Effector memory CD8-positive, alpha-beta T cell (primary cell): ENCODE data around the gene GAS2.

ENCODE experiments used
- ATAC-seq: fragments of 150-1000 bp; cut with Tn5 transposase; replicated peaks from 2 replicates; pipeline ENCODE4 v1.10.0; 2021; ENCODE audit warnings: mild to moderate bottlenecking, moderate library complexity
- DNase-seq, 3 experiments: peaks; one replicate each; pipeline ENCODE4 v3.0.0; 2021
- H3K27ac Mint-ChIP-seq, 2 donors: one replicate each; pipeline ENCODE4 v1.8.0; 2022; ENCODE audit warnings: mild to moderate bottlenecking in 2 of 2, mixed read lengths in 2 of 2, moderate library complexity in 2 of 2
- H3K27me3 Mint-ChIP-seq, 2 donors: one replicate each; pipeline ENCODE4 v1.8.0; 2022; ENCODE audit warnings: mixed read lengths in 2 of 2
- H3K36me3 Mint-ChIP-seq: one replicate; pipeline ENCODE4 v1.8.0; 2022; ENCODE audit warnings: mild to moderate bottlenecking, moderate library complexity, mixed read lengths; ENCODE audit not compliant: insufficient read depth
- H3K4me1 Mint-ChIP-seq, 2 donors: one replicate each; pipeline ENCODE4 v1.8.0; 2022; ENCODE audit warnings: low read depth in 2 of 2, mixed read lengths in 2 of 2
- H3K4me3 Mint-ChIP-seq, 2 donors: one replicate each; pipeline ENCODE4 v1.8.0; 2022; ENCODE audit warnings: mild to moderate bottlenecking in 2 of 2, mixed read lengths in 2 of 2, moderate library complexity in 2 of 2
- H3K9me3 Mint-ChIP-seq, 2 donors: one replicate each; pipeline ENCODE4 v1.8.0; 2022; ENCODE audit warnings: mixed read lengths in 2 of 2

GAS2 gene

DNA sequence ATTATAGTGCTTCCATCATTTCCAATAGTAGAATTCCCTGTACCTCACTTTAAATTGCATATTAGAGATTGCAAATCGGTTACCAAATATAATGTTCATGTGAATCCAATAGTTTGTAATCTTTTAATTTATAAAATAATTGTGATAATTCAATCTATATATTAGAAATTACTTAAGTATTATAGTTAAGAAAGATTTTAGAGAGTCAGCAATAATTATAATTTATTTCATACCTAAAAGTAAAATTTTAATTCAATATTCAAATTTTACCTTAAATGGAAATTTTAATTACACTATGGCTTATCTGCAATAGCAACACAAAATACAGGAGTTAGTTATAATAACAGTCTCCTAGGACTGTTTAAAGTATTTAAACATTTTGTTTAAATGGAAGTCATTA lies 180.3 kb downstream of the GAS2 start:
- H3K4me3 Mint-ChIP-seq = no peak overlapping the region
- no peaks in the 10 kb centered on the region for H3K27me3 Mint-ChIP-seq
- no peaks in the 10 kb centered on the region for H3K36me3 Mint-ChIP-seq
- no peaks in the 10 kb centered on the region for H3K9me3 Mint-ChIP-seq
- ATAC-seq (no peak), DNase-seq (no peak)
- no peaks in the 10 kb centered on the region for H3K4me1 Mint-ChIP-seq
- H3K27ac Mint-ChIP-seq = no peak overlapping the region

DNA sequence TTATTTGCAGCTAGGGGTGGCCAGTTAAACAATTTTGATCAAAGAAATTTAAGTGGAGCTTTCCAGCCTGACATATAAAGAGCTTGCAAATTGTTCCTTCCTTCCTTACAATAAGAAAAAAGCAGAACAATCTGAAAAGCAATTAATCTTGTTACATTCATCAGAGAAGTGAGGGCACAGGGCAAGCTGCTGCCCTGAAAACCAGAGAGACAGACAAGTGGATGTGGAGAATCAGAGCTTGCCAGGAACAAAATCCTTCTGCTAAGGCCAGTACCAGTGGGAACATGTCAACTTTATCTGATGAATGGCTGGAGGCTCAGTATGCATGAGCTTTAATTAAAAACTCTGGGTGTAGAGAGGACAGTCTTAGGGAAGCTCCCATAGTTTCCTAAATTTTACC lies 185.1 kb downstream of the GAS2 start:
- H3K36me3 Mint-ChIP-seq = no peaks in the 10 kb centered on the region
- no peak for ATAC-seq
- H3K4me3 Mint-ChIP-seq = no peak overlapping the region

DNA sequence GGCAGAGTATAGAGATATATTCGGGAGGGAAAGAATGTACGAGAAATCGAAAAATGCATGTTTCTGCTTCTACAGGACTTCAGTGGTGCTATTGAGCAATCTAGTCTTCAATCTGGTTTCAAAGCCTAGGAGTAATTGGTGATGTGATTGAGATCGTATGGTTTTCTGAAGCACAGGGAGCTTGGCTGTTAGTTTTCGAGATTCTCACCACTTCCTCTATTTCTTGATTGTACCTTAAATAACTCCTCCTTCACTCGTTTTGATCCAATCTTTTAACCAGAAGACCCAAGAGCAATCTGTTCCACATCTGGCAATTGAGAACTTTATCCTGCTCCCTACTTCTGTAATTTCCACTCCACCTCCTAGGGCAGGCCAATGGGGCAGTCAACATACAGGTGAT lies 193.3 kb downstream of the GAS2 start:
- Mint-ChIP-seq H3K27ac (no peak overlapping the region), H3K9me3 (no peaks in the 10 kb centered on the region), H3K4me1 (no peaks in the 10 kb centered on the region), H3K27me3 (no peaks in the 10 kb centered on the region), H3K36me3 (no peaks in the 10 kb centered on the region), H3K4me3 (no peak overlapping the region)
- DNase-seq = no peak
- no peak for ATAC-seq

More for the DNA sequence above, 185.1 kb downstream of the GAS2 start:
- H3K4me1 Mint-ChIP-seq = no peaks in the 10 kb centered on the region
- H3K27ac Mint-ChIP-seq = no peak overlapping the region
- no peaks in the 10 kb centered on the region for H3K9me3 Mint-ChIP-seq
- no peak for DNase-seq
- H3K27me3 Mint-ChIP-seq = no peaks in the 10 kb centered on the region

DNA sequence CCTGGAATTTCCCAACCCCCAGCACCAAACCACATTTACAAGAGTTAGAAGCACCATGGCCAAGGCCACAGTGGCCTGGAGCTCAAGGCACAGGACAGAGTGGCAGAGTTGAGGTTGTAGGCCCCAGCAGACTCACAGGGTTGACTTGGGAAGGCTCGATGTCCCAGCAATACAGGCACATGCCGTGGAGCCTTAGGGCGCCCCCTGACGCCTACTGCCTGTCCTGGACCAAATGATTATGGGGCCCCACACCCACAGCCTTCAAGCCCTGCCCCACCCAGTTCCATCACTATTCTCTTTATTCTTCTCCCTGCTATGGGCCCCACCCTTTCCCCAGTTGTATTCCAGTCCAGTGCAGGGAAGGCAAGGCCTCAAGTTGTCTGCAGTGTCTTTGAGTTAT lies 193.8 kb downstream of the GAS2 start, which contains the start of gene CCDC179:
CCDC179 (minus strand) TSS at position 234 of the 400 bp plus-strand sequence; CDS start at position 181, 53 bp downstream.
- Mint-ChIP-seq H3K9me3 (no peaks in the 10 kb centered on the region), H3K27ac (no peak within 1 kb of the TSS), H3K4me1 (no peaks in the 10 kb centered on the region), H3K4me3 (no peak within 1 kb of the TSS), H3K27me3 (no peaks in the 10 kb centered on the region), H3K36me3 (no peaks in the 10 kb centered on the region)
- no peak for ATAC-seq
- no peak for DNase-seq
